NCI-H1105 treated with DMSO at 0.1 percent for 48 hours (cell line): ENCODE results near the gene RRP8.

ENCODE experiments used
- DNase-seq: peaks from one replicate; lab custom pipeline; 2025; lab: John Stamatoyannopoulos, UW

The RRP8 gene

GRCh38 chr11:6599881-6600390 lies 3.5 kb downstream of the RRP8 start:
- DNase-seq = no peak

- no peak for DNase-seq
Measured at GRCh38 chr11:6599449-6599848, 4.0 kb downstream of the RRP8 start.

- no peak for DNase-seq
Measured at GRCh38 chr11:6598555-6598954, 4.9 kb downstream of the RRP8 start.

- no peak for DNase-seq
Measured at GRCh38 chr11:6596239-6596877, 7.1 kb downstream of the RRP8 start.

GRCh38 chr11:6594142-6594768 lies 9.2 kb downstream of the RRP8 start:
- no peak for DNase-seq

GRCh38 chr11:6588018-6588417 lies 15.4 kb downstream of the RRP8 start:
- no peak for DNase-seq

GRCh38 chr11:6587360-6587953 lies 16.0 kb downstream of the RRP8 start:
- DNase-seq = peak; percentile 16

- DNase-seq = no peak
Measured at GRCh38 chr11:6586434-6587359, 16.7 kb downstream of the RRP8 start.

GRCh38 chr11:6584528-6584927 lies 18.9 kb downstream of the RRP8 start:
- DNase-seq = no peak

- no peak for DNase-seq
Measured at GRCh38 chr11:6583584-6583983, 19.8 kb downstream of the RRP8 start.

- no peak for DNase-seq
Measured at GRCh38 chr11:6579681-6580080, 23.7 kb downstream of the RRP8 start.

GRCh38 chr11:6578134-6578533 lies 25.3 kb downstream of the RRP8 start:
- DNase-seq = no peak

- DNase-seq = peak; percentile 92
Measured at GRCh38 chr11:6576471-6577373, 26.7 kb downstream of the RRP8 start.

- no peak for DNase-seq
Measured at GRCh38 chr11:6574816-6575715, 28.4 kb downstream of the RRP8 start.

- no peak for DNase-seq
Measured at GRCh38 chr11:6572215-6572614, 31.2 kb downstream of the RRP8 start.

- DNase-seq = no peak
Measured at GRCh38 chr11:6571434-6572008, 31.9 kb downstream of the RRP8 start.

GRCh38 chr11:6570691-6571427 lies 32.6 kb downstream of the RRP8 start:
- DNase-seq = no peak

- DNase-seq = no peak
Measured at GRCh38 chr11:6569706-6570105, 33.7 kb downstream of the RRP8 start.
